ENCODE measurements around the gene MYBBP1A.

GRCh38 chr17:4579678-4580077, 24.5 kb upstream of the MYBBP1A start:
- TF ChIP-seq POLR2A (IDR thresholded peaks at IDR 0.05; ENCODE audit: low read length): no peak
- TF ChIP-seq GATA1 (IDR thresholded peaks at IDR 0.05; ENCODE audit: low read depth, low read length): no peak

Data from erythroblast (primary cell).